HEK293 (cell line): ENCODE data around the gene WDR35.
A peak's percentile ranks its signal among the peaks of the same experiment; 100 is the strongest.

Experiments used
- CTCF ChIA-PET: fragments of 350-600 bp; formaldehyde crosslinking; extraction: SDS; loops from one replicate; lab custom pipeline; 2021; ENCODE audit warnings: antibody characterized with exemption; lab: Yijun Ruan, JAX
- POLR2A ChIA-PET: fragments of 300-600 bp; formaldehyde crosslinking; extraction: SDS; loops from one replicate; lab custom pipeline; 2020; ENCODE audit warnings: antibody characterized with exemption, inconsistent platforms; lab: Yijun Ruan, JAX
- H3K27ac ChIP-seq: fragments of 200-500 bp; sonication (Bioruptor generic); 2 replicates; pipeline ENCODE4 v1.5.1; 2014; ENCODE audit warnings: low read depth, low read length, control low read depth, inconsistent platforms; ENCODE audit errors: extremely low read depth
- H3K36me3 ChIP-seq, 2 experiments: fragments of 200-500 bp in 1 of 2; sonication (Bioruptor generic) in 1 of 2; 1 replicate in 1 of 2; 2 replicates in 1 of 2; pipeline ENCODE4 v1.5.1; 2014 to 2017; ENCODE audit warnings: inconsistent platforms in 2 of 2, low read length in 2 of 2; ENCODE audit not compliant: control insufficient read depth in 2 of 2, insufficient read depth in 1 of 2
- H3K4me1 ChIP-seq: fragments of 200-500 bp; sonication (Bioruptor generic); 2 replicates; pipeline ENCODE4 v1.5.1; 2014; ENCODE audit warnings: mild to moderate bottlenecking, low read length, inconsistent platforms; ENCODE audit not compliant: control insufficient read depth, insufficient read depth
- H3K4me3 ChIP-seq: 2 replicates; pipeline ENCODE4 v1.5.1; 2011; ENCODE audit warnings: low read depth, mild to moderate bottlenecking, control low read depth, low read length, moderate library complexity
- H3K9me3 ChIP-seq: fragments of 200-500 bp; sonication (Bioruptor generic); 2 replicates; pipeline ENCODE4 v1.5.1; 2014; ENCODE audit warnings: low read depth, low read length, inconsistent platforms; ENCODE audit not compliant: control insufficient read depth, insufficient read depth
- CTCF ChIP-seq: fragments of 450-650 bp; formaldehyde crosslinking; IDR thresholded peaks from 2 replicates; pipeline ENCODE4 v1.5.1; 2016; ENCODE audit warnings: missing biosample characterization, missing genetic modification characterization
- SCRT2 ChIP-seq: fragments of 450-650 bp; formaldehyde crosslinking; IDR thresholded peaks from 2 replicates; pipeline ENCODE4 v1.5.1; 2016; ENCODE audit warnings: missing biosample characterization, missing genetic modification characterization
- SP3 ChIP-seq: fragments of 450-650 bp; formaldehyde crosslinking; IDR thresholded peaks from 2 replicates; pipeline ENCODE4 v1.5.1; 2016; ENCODE audit warnings: missing biosample characterization, missing genetic modification characterization
- TRIM28 ChIP-seq: IDR thresholded peaks from 2 replicates; pipeline ENCODE4 v1.6.1; 2011; ENCODE audit warnings: low read length, control low read depth, borderline replicate concordance
- ZBTB10 ChIP-seq: fragments of 450-650 bp; formaldehyde crosslinking; IDR thresholded peaks from 2 replicates; pipeline ENCODE4 v1.5.1; 2016; ENCODE audit warnings: missing biosample characterization, missing genetic modification characterization
- ZBTB17 ChIP-seq: fragments of 450-650 bp; formaldehyde crosslinking; IDR thresholded peaks from 2 replicates; pipeline ENCODE4 v1.5.1; 2016; ENCODE audit warnings: missing biosample characterization, missing genetic modification characterization
- ZNF2 ChIP-seq: fragments of 450-650 bp; formaldehyde crosslinking; IDR thresholded peaks from 2 replicates; pipeline ENCODE4 v1.5.1; 2016; ENCODE audit warnings: missing biosample characterization, missing genetic modification characterization
- ZNF324 ChIP-seq: fragments of 450-650 bp; formaldehyde crosslinking; IDR thresholded peaks from 2 replicates; pipeline ENCODE4 v1.5.1; 2016; ENCODE audit warnings: missing biosample characterization, missing genetic modification characterization
- ZNF501 ChIP-seq: fragments of 450-650 bp; formaldehyde crosslinking; IDR thresholded peaks from 2 replicates; pipeline ENCODE4 v1.5.1; 2016; ENCODE audit warnings: missing biosample characterization, missing genetic modification characterization
- ZNF544 ChIP-seq: fragments of 450-650 bp; formaldehyde crosslinking; IDR thresholded peaks from 2 replicates; pipeline ENCODE4 v1.5.0; 2017; ENCODE audit warnings: missing biosample characterization, missing genetic modification characterization
- ZNF621 ChIP-seq: fragments of 450-650 bp; formaldehyde crosslinking; IDR thresholded peaks from 2 replicates; pipeline ENCODE4 v1.5.1; 2017; ENCODE audit warnings: missing biosample characterization, missing genetic modification characterization
- ZNF654 ChIP-seq: fragments of 450-650 bp; formaldehyde crosslinking; IDR thresholded peaks from 2 replicates; pipeline ENCODE4 v1.5.1; 2016; ENCODE audit warnings: low read depth, missing biosample characterization, missing genetic modification characterization
- ZNF692 ChIP-seq: fragments of 450-650 bp; formaldehyde crosslinking; IDR thresholded peaks from 2 replicates; pipeline ENCODE4 v1.5.1; 2016; ENCODE audit warnings: missing biosample characterization, missing genetic modification characterization
- ZNF792 ChIP-seq: fragments of 450-650 bp; formaldehyde crosslinking; IDR thresholded peaks from 2 replicates; pipeline ENCODE4 v1.5.1; 2016; ENCODE audit warnings: missing biosample characterization, missing genetic modification characterization
- ZNF837 ChIP-seq: fragments of 450-650 bp; formaldehyde crosslinking; IDR thresholded peaks from 2 replicates; pipeline ENCODE4 v1.5.1; 2016; ENCODE audit warnings: missing biosample characterization, missing genetic modification characterization
- ZSCAN30 ChIP-seq: fragments of 450-650 bp; IDR thresholded peaks from 2 replicates; pipeline ENCODE4 v1.5.1; 2018; ENCODE audit warnings: missing biosample characterization, mild to moderate bottlenecking, missing genetic modification characterization, moderate library complexity
- ZSCAN5A ChIP-seq: fragments of 450-650 bp; formaldehyde crosslinking; IDR thresholded peaks from 2 replicates; pipeline ENCODE4 v1.5.1; 2016; ENCODE audit warnings: missing biosample characterization, missing genetic modification characterization

WDR35 gene

GRCh38 chr2:19864381-19864780 is 125.5 kb downstream of the WDR35 start:
- H3K4me1 ChIP-seq: no peaks in the 10 kb centered on the region
- no peaks in the 10 kb centered on the region for H3K36me3 ChIP-seq
- CTCF ChIA-PET: interaction anchor here (0.5 to 3.2 kb wide), 16 partner anchors 8 to 1478 kb away, joined by 3 to 13 read pairs (median 4); no protein-coding TSS in a partner anchor
- no peak for TF ChIP-seq ZNF621 (tag by site-specific recombination)
- H3K9me3 ChIP-seq: no peaks in the 10 kb centered on the region
- H3K27ac ChIP-seq: no peak overlapping the region
- POLR2A ChIA-PET: no interaction called here
- no peak overlapping the region for H3K4me3 ChIP-seq

GRCh38 chr2:19863303-19864041 is 126.4 kb downstream of the WDR35 start:
- Histone ChIP-seq H3K9me3 (no peaks in the 10 kb centered on the region), H3K4me3 (no peak overlapping the region), H3K36me3 (no peaks in the 10 kb centered on the region), H3K4me1 (no peaks in the 10 kb centered on the region), H3K27ac (no peak overlapping the region)
- ChIA-PET CTCF (interaction anchor here (0.6 to 3.2 kb wide), 19 partner anchors 8 to 1353 kb away, joined by 3 to 13 read pairs (median 4); no protein-coding TSS in a partner anchor), POLR2A (interaction anchor here (0.6 kb wide), 1 partner anchor 284 kb away, joined by 3 read pairs; no protein-coding TSS in a partner anchor)
- TF ChIP-seq ZBTB17 (tag by site-specific recombination) (peak; percentile 58), ZBTB10 (tag by site-specific recombination) (no peak), ZSCAN5A (tag by site-specific recombination) (peak; percentile 79; the same call in 1 of the 2 replicates), ZNF792 (tag by site-specific recombination) (peak; percentile 73; the same call in 1 of the 2 replicates), TRIM28 (no peak), SP3 (no peak), ZNF837 (tag by site-specific recombination) (no peak), SCRT2 (tag by site-specific recombination) (0 out of 2 replicates have a peak, but pooled peaks have one; percentile 27), CTCF (peak; percentile 83), ZNF692 (tag by site-specific recombination) (no peak), ZNF324 (tag by site-specific recombination) (peak; percentile 47; the same call in 1 of the 2 replicates), ZNF501 (0 out of 2 replicates have a peak, but pooled peaks have one; percentile 66), ZNF544 (tag by site-specific recombination) (no peak), ZSCAN30 (tag by site-specific recombination) (peak; percentile 34; the same call in 1 of the 2 replicates), ZNF654 (tag by site-specific recombination) (peak; percentile 80), ZNF2 (tag by site-specific recombination) (peak; percentile 77; the same call in 1 of the 2 replicates)
